Uterus (tissue), 2 donors: Measurements from ENCODE around the gene DGKH.

ENCODE experiments used
- CTCF ChIP-seq, 4 experiments: fragments of 200-600 bp in 2 of 4; fragments of 450-650 bp in 2 of 4; sonication (generic) in 2 of 4; IDR thresholded peaks; one replicate each; pipeline ENCODE4 v1.5.1; 2016 to 2019; ENCODE audit warnings: antibody characterized with exemption in 4 of 4, mild to moderate bottlenecking in 2 of 4, moderate library complexity in 1 of 4
- POLR2A ChIP-seq, 2 donors: fragments of 450-650 bp; IDR thresholded peaks; one replicate each; pipeline ENCODE4 v1.6.1; 2016; ENCODE audit warnings: antibody characterized with exemption in 2 of 2, mild to moderate bottlenecking in 1 of 2, moderate library complexity in 1 of 2

- TF ChIP-seq CTCF (IDR thresholded peaks at IDR 0.05) (no peak), POLR2A (IDR thresholded peaks at IDR 0.05) (no peak)
Observed at GRCh38 chr13:42149136-42149535, 100.7 kb downstream of the DGKH start.
